Parathyroid adenoma (tissue), 2 donors: ENCODE measurements around the gene STARD3NL.
"Not testable (repeated sequence)": the region's sequence is repeated elsewhere in the genome, so short reads cannot be mapped to it uniquely, and the experiment has no call there.

Experiments
- H2AFZ ChIP-seq: fragments of 300-600 bp; sonication (generic); one replicate; pipeline ENCODE4 v1.7.0; 2017; ENCODE audit warnings: antibody characterized with exemption, mild to moderate bottlenecking
- H3K27ac ChIP-seq: fragments of 300-600 bp; sonication (generic); one replicate; pipeline ENCODE4 v1.7.0; 2017
- H3K27me3 ChIP-seq: fragments of 300-600 bp; sonication (generic); one replicate; pipeline ENCODE4 v1.7.0; 2017; ENCODE audit warnings: low read length; ENCODE audit not compliant: control insufficient read depth, insufficient read depth
- H3K36me3 ChIP-seq: fragments of 300-600 bp; sonication (generic); one replicate; pipeline ENCODE4 v1.7.0; 2017; ENCODE audit warnings: low read length; ENCODE audit not compliant: control insufficient read depth, insufficient read depth
- H3K4me1 ChIP-seq: fragments of 300-600 bp; sonication (generic); one replicate; pipeline ENCODE4 v1.7.0; 2017; ENCODE audit warnings: control low read depth
- H3K4me2 ChIP-seq: fragments of 300-600 bp; sonication (generic); one replicate; pipeline ENCODE4 v1.7.0; 2017; ENCODE audit warnings: low read length
- H3K4me3 ChIP-seq: fragments of 300-600 bp; sonication (generic); one replicate; pipeline ENCODE4 v1.7.0; 2017; ENCODE audit warnings: low read depth, low read length
- H3K79me2 ChIP-seq: fragments of 300-600 bp; sonication (generic); one replicate; pipeline ENCODE4 v1.7.0; 2017; ENCODE audit warnings: control low read depth
- H3K9ac ChIP-seq: fragments of 300-600 bp; sonication (generic); one replicate; pipeline ENCODE4 v1.7.0; 2017; ENCODE audit warnings: mild to moderate bottlenecking
- H3K9me3 ChIP-seq: fragments of 300-600 bp; sonication (generic); one replicate; pipeline ENCODE4 v1.7.0; 2017; ENCODE audit warnings: low read length; ENCODE audit not compliant: control insufficient read depth
- CTCF ChIP-seq: fragments of 300-600 bp; sonication (generic); IDR thresholded peaks from one replicate; pipeline ENCODE4 v1.7.0; 2017; ENCODE audit warnings: antibody characterized with exemption, mild to moderate bottlenecking
- donor health status: primary hyperparathyroidism.

STARD3NL gene

GRCh38 chr7:38244516-38244915 lies 66.5 kb downstream of the STARD3NL start:
- no peaks in the 10 kb centered on the region for H3K79me2 ChIP-seq
- no peak overlapping the region for H2AFZ ChIP-seq
- no peak overlapping the region for H3K4me3 ChIP-seq

GRCh38 chr7:38245409-38245977 lies 67.4 kb downstream of the STARD3NL start:
- Histone ChIP-seq H3K4me2 (no peak overlapping the region), H3K79me2 (no peaks in the 10 kb centered on the region), H3K36me3 (no peaks in the 10 kb centered on the region), H3K4me1 (no peaks in the 10 kb centered on the region), H3K27me3 (no peaks in the 10 kb centered on the region), H3K4me3 (no peak overlapping the region), H2AFZ (no peak overlapping the region), H3K9ac (no peak overlapping the region), H3K27ac (no peak overlapping the region), H3K9me3 (no peaks in the 10 kb centered on the region)
- TF ChIP-seq CTCF, result no peak

More at GRCh38 chr7:38244516-38244915, 66.5 kb downstream of the STARD3NL start:
- H3K4me1 ChIP-seq, result no peaks in the 10 kb centered on the region
- TF ChIP-seq CTCF, result no peak
- H3K27ac ChIP-seq, result no peak overlapping the region
- H3K36me3 ChIP-seq, result no peaks in the 10 kb centered on the region
- H3K27me3 ChIP-seq, result no peaks in the 10 kb centered on the region
- no peak overlapping the region for H3K9ac ChIP-seq
- no peaks in the 10 kb centered on the region for H3K9me3 ChIP-seq
- no peak overlapping the region for H3K4me2 ChIP-seq

GRCh38 chr7:38248069-38248567 lies 70.1 kb downstream of the STARD3NL start:
- Histone ChIP-seq H3K27ac (no peak overlapping the region), H3K9ac (no peak overlapping the region), H3K36me3 (no peaks in the 10 kb centered on the region), H3K4me2 (no peak overlapping the region), H3K4me1 (no peaks in the 10 kb centered on the region), H3K27me3 (no peaks in the 10 kb centered on the region), H2AFZ (no peak overlapping the region), H3K79me2 (no peaks in the 10 kb centered on the region), H3K9me3 (no peaks in the 10 kb centered on the region), H3K4me3 (no peak overlapping the region)
- no peak for TF ChIP-seq CTCF

GRCh38 chr7:38249849-38250248 lies 71.8 kb downstream of the STARD3NL start:
- not testable (repeated sequence) for H3K9ac ChIP-seq, H3K27me3 ChIP-seq, H3K4me3 ChIP-seq, H3K9me3 ChIP-seq, H2AFZ ChIP-seq, H3K4me2 ChIP-seq, H3K79me2 ChIP-seq, H3K4me1 ChIP-seq, H3K36me3 ChIP-seq, H3K27ac ChIP-seq

- H3K79me2 ChIP-seq, result no peaks in the 10 kb centered on the region
- H3K4me1 ChIP-seq, result no peaks in the 10 kb centered on the region
- H2AFZ ChIP-seq, result no peak overlapping the region
- H3K4me3 ChIP-seq, result no peak overlapping the region
- no peak for TF ChIP-seq CTCF
- no peak overlapping the region for H3K4me2 ChIP-seq
- no peaks in the 10 kb centered on the region for H3K27me3 ChIP-seq
- no peaks in the 10 kb centered on the region for H3K36me3 ChIP-seq
- no peak overlapping the region for H3K27ac ChIP-seq
- H3K9ac ChIP-seq, result no peak overlapping the region
- no peaks in the 10 kb centered on the region for H3K9me3 ChIP-seq
Observed at GRCh38 chr7:38257350-38257677, 79.3 kb downstream of the STARD3NL start.

- not testable (repeated sequence) for H3K27ac ChIP-seq, H3K4me3 ChIP-seq, H3K9me3 ChIP-seq, H3K4me1 ChIP-seq, H3K9ac ChIP-seq, H2AFZ ChIP-seq, H3K4me2 ChIP-seq, H3K27me3 ChIP-seq, H3K79me2 ChIP-seq, H3K36me3 ChIP-seq
Observed at GRCh38 chr7:38259157-38259556, 81.1 kb downstream of the STARD3NL start.

- not testable (repeated sequence) for H3K27ac ChIP-seq, H3K4me2 ChIP-seq, H3K36me3 ChIP-seq, H2AFZ ChIP-seq, H3K9me3 ChIP-seq, H3K27me3 ChIP-seq, H3K79me2 ChIP-seq, H3K4me3 ChIP-seq, H3K4me1 ChIP-seq, H3K9ac ChIP-seq
Observed at GRCh38 chr7:38261601-38262000, 83.6 kb downstream of the STARD3NL start.

- not testable (repeated sequence) for H3K27me3 ChIP-seq, H3K4me2 ChIP-seq, H3K36me3 ChIP-seq, H3K4me1 ChIP-seq, H3K4me3 ChIP-seq, H3K9ac ChIP-seq, H3K79me2 ChIP-seq, H3K27ac ChIP-seq, H3K9me3 ChIP-seq, H2AFZ ChIP-seq
Observed at GRCh38 chr7:38262026-38262425, 84.0 kb downstream of the STARD3NL start.
